Brain microvascular endothelial cell (primary cell): ENCODE results near the gene MARK1.

Experiments
- DNase-seq: peaks from one replicate; pipeline ENCODE4 v3.0.0-alpha.2; 2020
- H3K27ac ChIP-seq: fragments of 250-450 bp; sonication (Bioruptor Pico); 2 replicates; pipeline ENCODE4 v1.5.1; 2020; ENCODE audit warnings: mild to moderate bottlenecking, moderate library complexity
- H3K27me3 ChIP-seq: fragments of 250-450 bp; sonication (Bioruptor Pico); replicated peaks from 2 replicates; pipeline ENCODE4 v1.5.1; 2020; ENCODE audit warnings: mild to moderate bottlenecking
- H3K36me3 ChIP-seq: fragments of 250-450 bp; sonication (Bioruptor Pico); replicated peaks from 2 replicates; pipeline ENCODE4 v1.5.1; 2020; ENCODE audit warnings: mild to moderate bottlenecking
- H3K4me3 ChIP-seq: 2 replicates; pipeline ENCODE4 v1.5.1; 2011; ENCODE audit warnings: low read depth, mild to moderate bottlenecking, control low read depth, low read length, moderate library complexity
- CTCF ChIP-seq: IDR thresholded peaks from 2 replicates; pipeline ENCODE4 v1.5.1; 2011; ENCODE audit warnings: low read depth, mild to moderate bottlenecking, moderate library complexity, low read length, control low read depth, inconsistent platforms; ENCODE audit errors: missing control alignments
- in situ Hi-C: cut with HindIII; loops from 2 replicates; pipeline ENCODE4 v1.10.0; 2017; ENCODE audit warnings: low sequenced_read_pairs, low pct_ligation_motif_present

MARK1 gene

GRCh38 chr1:220552672-220553260 is 24.8 kb downstream of the MARK1 start:
- no peak for TF ChIP-seq CTCF
- no peaks in the 10 kb centered on the region for H3K36me3 ChIP-seq
- H3K27me3 ChIP-seq = no peaks in the 10 kb centered on the region
- H3K4me3 ChIP-seq = no peak overlapping the region
- DNase-seq = no peak
- no peak overlapping the region for H3K27ac ChIP-seq
- in situ Hi-C loops = no loop called here

- no peak for TF ChIP-seq CTCF
- no peak for DNase-seq
- in situ Hi-C loops = no loop called here
- Histone ChIP-seq H3K27ac (no peak overlapping the region), H3K27me3 (no peaks in the 10 kb centered on the region), H3K4me3 (no peak overlapping the region), H3K36me3 (no peaks in the 10 kb centered on the region)
Observed at GRCh38 chr1:220556641-220557040, 28.7 kb downstream of the MARK1 start.

GRCh38 chr1:220563564-220563963 is 35.6 kb downstream of the MARK1 start:
- DNase-seq = no peak
- in situ Hi-C loops = no loop called here
- no peak for TF ChIP-seq CTCF

GRCh38 chr1:220564216-220564615 is 36.3 kb downstream of the MARK1 start:
- DNase-seq = no peak
- H3K27ac ChIP-seq = no peak overlapping the region
- in situ Hi-C loops = no loop called here

More at GRCh38 chr1:220563564-220563963, 35.6 kb downstream of the MARK1 start:
- no peaks in the 10 kb centered on the region for H3K27me3 ChIP-seq
- no peak overlapping the region for H3K27ac ChIP-seq
- H3K4me3 ChIP-seq = no peak overlapping the region
- no peaks in the 10 kb centered on the region for H3K36me3 ChIP-seq

GRCh38 chr1:220565670-220566069 is 37.7 kb downstream of the MARK1 start:
- no peak for TF ChIP-seq CTCF
- no peak overlapping the region for H3K4me3 ChIP-seq
- H3K27me3 ChIP-seq = no peaks in the 10 kb centered on the region
- in situ Hi-C loops = no loop called here
- H3K36me3 ChIP-seq = no peaks in the 10 kb centered on the region
- no peak for DNase-seq
- no peak overlapping the region for H3K27ac ChIP-seq

More at GRCh38 chr1:220564216-220564615, 36.3 kb downstream of the MARK1 start:
- Histone ChIP-seq H3K36me3 (no peaks in the 10 kb centered on the region), H3K27me3 (no peaks in the 10 kb centered on the region), H3K4me3 (no peak overlapping the region)
- no peak for TF ChIP-seq CTCF

GRCh38 chr1:220566869-220567268 is 38.9 kb downstream of the MARK1 start:
- H3K36me3 ChIP-seq = no peaks in the 10 kb centered on the region
- in situ Hi-C loops = no loop called here
- no peaks in the 10 kb centered on the region for H3K27me3 ChIP-seq
- no peak overlapping the region for H3K4me3 ChIP-seq
- no peak overlapping the region for H3K27ac ChIP-seq
- TF ChIP-seq CTCF = no peak
- no peak for DNase-seq
